Activated CD4-positive, CD25-positive, alpha-beta regulatory T cell treated with anti-CD3 and anti-CD28 coated beads, Interleukin-2, amount 50 U/mL, for 24 hours (primary cell): Measurements from ENCODE around the gene TEX54.
"Not testable (repeated sequence)": the region's sequence is repeated elsewhere in the genome, so short reads cannot be mapped to it uniquely, and the experiment has no call there.

ENCODE experiments used
- ATAC-seq, 2 donors: fragments of 150-1000 bp; cut with Tn5 transposase; one replicate each; pipeline ENCODE4 v1.10.0; 2021; ENCODE audit warnings: mild to moderate bottlenecking in 1 of 2, moderate library complexity in 1 of 2

Gene TEX54

GRCh38 chr11:62830904-62831519 is 1.6 kb downstream of the TEX54 start:
- ATAC-seq, result no peak

- not testable (repeated sequence) for ATAC-seq
These were observed 4.5 kb downstream of the TEX54 start for GRCh38 chr11:62828130-62828529.

- no peak for ATAC-seq
These were observed 9.0 kb downstream of the TEX54 start for GRCh38 chr11:62823677-62824076.

GRCh38 chr11:62817129-62817528 is 15.5 kb downstream of the TEX54 start:
- no peak for ATAC-seq

GRCh38 chr11:62816557-62816956 is 16.1 kb downstream of the TEX54 start:
- no peak for ATAC-seq

GRCh38 chr11:62811659-62812058 is 21.0 kb downstream of the TEX54 start:
- no peak for ATAC-seq

- ATAC-seq, result no peak
These were observed 21.9 kb downstream of the TEX54 start for GRCh38 chr11:62810748-62811147.

- ATAC-seq, result no peak
These were observed 26.0 kb downstream of the TEX54 start for GRCh38 chr11:62806611-62807121.

GRCh38 chr11:62805961-62806441 is 26.6 kb downstream of the TEX54 start:
- ATAC-seq, result peak; percentile 32 to 36

- ATAC-seq, result peak; percentile 77 to 84
These were observed 27.4 kb downstream of the TEX54 start, which contains the start of gene NXF1 for GRCh38 chr11:62805076-62805892. Gene NXF1 (minus strand): TSS chr11:62805440. CDS start chr11:62805356, 84 bp downstream.

GRCh38 chr11:62804310-62805075 is 28.1 kb downstream of the TEX54 start:
- ATAC-seq, result peak; percentile 22 to 47

- no peak for ATAC-seq
These were observed 31.6 kb downstream of the TEX54 start for GRCh38 chr11:62801071-62801470.

GRCh38 chr11:62799486-62799885 is 33.2 kb downstream of the TEX54 start:
- ATAC-seq, result no peak

- no peak for ATAC-seq
These were observed 36.4 kb downstream of the TEX54 start for GRCh38 chr11:62796281-62796680.

- no peak for ATAC-seq
These were observed 38.4 kb downstream of the TEX54 start for GRCh38 chr11:62794201-62794775.

- ATAC-seq, result no peak
These were observed 40.5 kb downstream of the TEX54 start for GRCh38 chr11:62792202-62792575.

- ATAC-seq, result peak; percentile 79 to 80
These were observed 41.0 kb downstream of the TEX54 start, which contains the start of gene TMEM223 for GRCh38 chr11:62791501-62792201. Gene TMEM223 (minus strand): TSS chr11:62792006. CDS start chr11:62791994, 12 bp downstream.

GRCh38 chr11:62789576-62789975 is 43.1 kb downstream of the TEX54 start:
- ATAC-seq, result no peak

GRCh38 chr11:62788991-62789390 is 43.6 kb downstream of the TEX54 start:
- ATAC-seq, result no peak

GRCh38 chr11:62787005-62787759 is 45.5 kb downstream of the TEX54 start, which contains the start of gene TMEM179B:
Gene TMEM179B (plus strand): TSS chr11:62787402. CDS start chr11:62787432, 30 bp downstream.
- peak; percentile 81 to 82 for ATAC-seq
